ENCODE measurements around the gene THSD4.

DNA sequence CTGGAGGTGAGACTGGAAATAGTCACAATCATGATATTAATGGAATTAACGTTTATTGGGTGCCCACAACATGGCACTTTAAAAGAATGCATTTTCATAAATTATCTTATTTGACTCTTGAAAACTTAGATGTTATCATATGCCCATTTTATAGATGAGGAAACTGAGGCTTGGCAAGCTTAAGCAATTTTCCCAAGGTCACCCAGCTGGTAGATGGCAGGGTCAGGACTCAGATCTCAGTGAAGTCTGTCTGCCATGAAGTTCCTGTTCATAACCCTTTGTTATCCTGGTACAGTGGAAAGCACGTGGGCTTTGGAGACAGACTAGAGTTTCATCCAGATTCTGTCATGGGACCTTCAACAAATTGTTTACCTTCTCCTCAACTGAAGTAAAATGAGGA, 520.5 kb downstream of the THSD4 start:
- TF ChIP-seq POLR2A (IDR thresholded peaks at IDR 0.05), result no peak
- TF ChIP-seq, protein P1, sequence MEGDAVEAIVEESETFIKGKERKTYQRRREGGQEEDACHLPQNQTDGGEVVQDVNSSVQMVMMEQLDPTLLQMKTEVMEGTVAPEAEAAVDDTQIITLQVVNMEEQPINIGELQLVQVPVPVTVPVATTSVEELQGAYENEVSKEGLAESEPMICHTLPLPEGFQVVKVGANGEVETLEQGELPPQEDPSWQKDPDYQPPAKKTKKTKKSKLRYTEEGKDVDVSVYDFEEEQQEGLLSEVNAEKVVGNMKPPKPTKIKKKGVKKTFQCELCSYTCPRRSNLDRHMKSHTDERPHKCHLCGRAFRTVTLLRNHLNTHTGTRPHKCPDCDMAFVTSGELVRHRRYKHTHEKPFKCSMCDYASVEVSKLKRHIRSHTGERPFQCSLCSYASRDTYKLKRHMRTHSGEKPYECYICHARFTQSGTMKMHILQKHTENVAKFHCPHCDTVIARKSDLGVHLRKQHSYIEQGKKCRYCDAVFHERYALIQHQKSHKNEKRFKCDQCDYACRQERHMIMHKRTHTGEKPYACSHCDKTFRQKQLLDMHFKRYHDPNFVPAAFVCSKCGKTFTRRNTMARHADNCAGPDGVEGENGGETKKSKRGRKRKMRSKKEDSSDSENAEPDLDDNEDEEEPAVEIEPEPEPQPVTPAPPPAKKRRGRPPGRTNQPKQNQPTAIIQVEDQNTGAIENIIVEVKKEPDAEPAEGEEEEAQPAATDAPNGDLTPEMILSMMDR (IDR thresholded peaks at IDR 0.05), result no peak
